Measurements from ENCODE around the gene MOB3A. TPM values are rescaled to one million over a fixed set of nuclear protein-coding genes. Genes with fewer than 3 reads are reported as not detected.
A peak's percentile ranks its signal among the peaks of the same experiment; 100 is the strongest.

MOB3A gene
- total RNA-seq, 2 donors from 2014 or later = 20.9 to 21.8 TPM

GRCh38 chr19:2057484-2058469, 38.3 kb downstream of the MOB3A start:
- no peaks in the 10 kb centered on the region for H3K9me3 Mint-ChIP-seq
- peaks cover 5% of the 10 kb centered on the region for H3K4me1 ChIP-seq (ENCODE audit: control insufficient read depth, insufficient read depth, low read length)
- DNase-seq = no peak
- no peak overlapping the region for H3K4me3 ChIP-seq (ENCODE audit: low read length)
- no peaks in the 10 kb centered on the region for H3K36me3 Mint-ChIP-seq (ENCODE audit: low read depth)
- no peak overlapping the region for H3K4me3 Mint-ChIP-seq
- H3K9me3 ChIP-seq (ENCODE audit: control insufficient read depth, low read length) = no peaks in the 10 kb centered on the region
- H3K27me3 Mint-ChIP-seq (ENCODE audit: insufficient read depth) = no peaks in the 10 kb centered on the region
- H3K27ac Mint-ChIP-seq = peak overlapping the region; percentile 78
- H3K27me3 ChIP-seq (ENCODE audit: control insufficient read depth, insufficient read depth, low read length, poor library complexity, severe bottlenecking) = no peaks in the 10 kb centered on the region
- H3K9ac ChIP-seq (ENCODE audit: extremely low read depth, low read length, poor library complexity, severe bottlenecking) = no peak overlapping the region
- H3K27ac ChIP-seq (ENCODE audit: low read depth, low read length) = peak overlapping the region; percentile 57
- peaks cover 15% of the 10 kb centered on the region for H3K4me1 Mint-ChIP-seq
- no peaks in the 10 kb centered on the region for H3K36me3 ChIP-seq (ENCODE audit: control insufficient read depth, insufficient read depth, low read length)
- 88% methylated on average over 15 to 23 of the region's 23 CpGs for WGBS, 2 experiments (ENCODE audit: insufficient coverage in 1 of 2, insufficient read length in 1 of 2)
- no peak for TF ChIP-seq CTCF (conservative IDR thresholded peaks at IDR 0.05)

DNA sequence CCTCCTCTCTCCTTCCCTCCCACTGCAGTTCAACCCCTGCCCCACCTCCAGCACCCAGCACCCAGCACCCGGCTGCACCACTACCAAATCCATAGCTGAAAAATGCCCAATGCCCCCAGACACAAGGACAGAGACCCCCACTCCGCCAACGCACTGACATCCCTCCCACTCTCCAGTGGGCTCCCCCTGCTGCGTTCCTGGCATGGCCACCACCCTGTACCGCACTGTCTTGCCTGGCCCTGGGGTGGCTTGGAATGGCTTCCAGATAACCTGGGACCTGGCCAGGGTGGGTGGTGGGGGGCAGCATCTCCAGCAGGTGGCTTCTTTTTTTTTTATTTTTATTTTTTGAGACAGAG, 39.3 kb downstream of the MOB3A start:
- H3K4me3 Mint-ChIP-seq = no peak overlapping the region
- no peaks in the 10 kb centered on the region for H3K27me3 Mint-ChIP-seq (ENCODE audit: insufficient read depth)
- H3K36me3 Mint-ChIP-seq (ENCODE audit: low read depth) = no peaks in the 10 kb centered on the region
- no peak overlapping the region for H3K27ac Mint-ChIP-seq
- Histone ChIP-seq H3K36me3 (ENCODE audit: control insufficient read depth, insufficient read depth, low read length) (no peaks in the 10 kb centered on the region), H3K9me3 (ENCODE audit: control insufficient read depth, low read length) (no peaks in the 10 kb centered on the region), H3K9ac (ENCODE audit: extremely low read depth, low read length, poor library complexity, severe bottlenecking) (no peak overlapping the region), H3K27ac (ENCODE audit: low read depth, low read length) (no peak overlapping the region), H3K4me1 (ENCODE audit: control insufficient read depth, insufficient read depth, low read length) (peaks cover 5% of the 10 kb centered on the region), H3K27me3 (ENCODE audit: control insufficient read depth, insufficient read depth, low read length, poor library complexity, severe bottlenecking) (no peaks in the 10 kb centered on the region), H3K4me3 (ENCODE audit: low read length) (no peak overlapping the region)
- 92 to 95% methylated on average over 2 to 5 of the region's 5 CpGs for WGBS, 2 experiments (ENCODE audit: insufficient coverage in 1 of 2, insufficient read length in 1 of 2)
- no peak for DNase-seq
- H3K4me1 Mint-ChIP-seq = peaks cover 12% of the 10 kb centered on the region
- H3K9me3 Mint-ChIP-seq = no peaks in the 10 kb centered on the region
- TF ChIP-seq CTCF (conservative IDR thresholded peaks at IDR 0.05) = no peak

GRCh38 chr19:2055931-2056836, 39.9 kb downstream of the MOB3A start:
- Histone ChIP-seq H3K4me1 (ENCODE audit: control insufficient read depth, insufficient read depth, low read length) (peaks cover 5% of the 10 kb centered on the region), H3K9me3 (ENCODE audit: control insufficient read depth, low read length) (no peaks in the 10 kb centered on the region), H3K27ac (ENCODE audit: low read depth, low read length) (no peak overlapping the region), H3K4me3 (ENCODE audit: low read length) (no peak overlapping the region), H3K9ac (ENCODE audit: extremely low read depth, low read length, poor library complexity, severe bottlenecking) (no peak overlapping the region), H3K36me3 (ENCODE audit: control insufficient read depth, insufficient read depth, low read length) (no peaks in the 10 kb centered on the region), H3K27me3 (ENCODE audit: control insufficient read depth, insufficient read depth, low read length, poor library complexity, severe bottlenecking) (no peaks in the 10 kb centered on the region)
- H3K36me3 Mint-ChIP-seq (ENCODE audit: low read depth) = no peaks in the 10 kb centered on the region
- no peak overlapping the region for H3K4me3 Mint-ChIP-seq
- no peaks in the 10 kb centered on the region for H3K9me3 Mint-ChIP-seq
- WGBS, 2 experiments (ENCODE audit: insufficient coverage in 1 of 2, insufficient read length in 1 of 2) = 52 to 80% methylated on average over 8 to 22 of the region's 22 CpGs
- H3K4me1 Mint-ChIP-seq = peaks cover 12% of the 10 kb centered on the region
- DNase-seq = peak; percentile 71
- no peak for TF ChIP-seq CTCF (conservative IDR thresholded peaks at IDR 0.05)
- H3K27me3 Mint-ChIP-seq (ENCODE audit: insufficient read depth) = no peaks in the 10 kb centered on the region
- peak overlapping the region; percentile 58 for H3K27ac Mint-ChIP-seq
